Medulla oblongata (tissue), 1 donor: ENCODE results near the gene SLC22A12.
"Not testable (repeated sequence)": the region's sequence is repeated elsewhere in the genome, so short reads cannot be mapped to it uniquely, and the experiment has no call there.

Experiments used
- DNase-seq: peaks from one replicate; pipeline ENCODE4 v3.0.0-alpha.2; 2015; ENCODE audit errors: extremely low spot score

Gene SLC22A12

DNA sequence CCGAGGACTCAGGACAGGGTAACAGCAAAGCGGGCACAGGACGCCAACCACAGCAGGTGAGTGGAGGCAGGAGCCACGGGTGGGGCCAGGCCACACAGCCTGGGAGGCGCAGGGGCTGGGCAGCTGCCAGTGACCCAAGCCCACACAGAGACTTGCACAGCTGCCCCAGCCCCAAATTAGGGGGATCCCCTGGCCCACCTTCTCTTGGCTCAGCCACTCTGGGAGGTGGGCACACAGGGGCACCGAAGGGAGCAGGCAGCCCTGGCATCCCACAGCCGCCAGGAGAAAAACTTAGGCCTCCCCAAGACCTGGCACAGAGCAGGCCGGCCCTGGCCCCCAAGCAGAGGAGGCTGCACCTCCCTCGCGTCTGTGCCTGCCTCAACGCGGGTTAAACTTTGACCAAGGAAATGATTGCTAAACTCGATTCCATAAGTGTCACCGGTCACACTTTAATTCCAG lies at the start of gene SLC22A12:
Gene SLC22A12, plus strand, starts transcription at position 458 of the 459 bp plus-strand sequence. CDS start 337 bp downstream, outside the sequence.
- DNase-seq, result no peak

DNA sequence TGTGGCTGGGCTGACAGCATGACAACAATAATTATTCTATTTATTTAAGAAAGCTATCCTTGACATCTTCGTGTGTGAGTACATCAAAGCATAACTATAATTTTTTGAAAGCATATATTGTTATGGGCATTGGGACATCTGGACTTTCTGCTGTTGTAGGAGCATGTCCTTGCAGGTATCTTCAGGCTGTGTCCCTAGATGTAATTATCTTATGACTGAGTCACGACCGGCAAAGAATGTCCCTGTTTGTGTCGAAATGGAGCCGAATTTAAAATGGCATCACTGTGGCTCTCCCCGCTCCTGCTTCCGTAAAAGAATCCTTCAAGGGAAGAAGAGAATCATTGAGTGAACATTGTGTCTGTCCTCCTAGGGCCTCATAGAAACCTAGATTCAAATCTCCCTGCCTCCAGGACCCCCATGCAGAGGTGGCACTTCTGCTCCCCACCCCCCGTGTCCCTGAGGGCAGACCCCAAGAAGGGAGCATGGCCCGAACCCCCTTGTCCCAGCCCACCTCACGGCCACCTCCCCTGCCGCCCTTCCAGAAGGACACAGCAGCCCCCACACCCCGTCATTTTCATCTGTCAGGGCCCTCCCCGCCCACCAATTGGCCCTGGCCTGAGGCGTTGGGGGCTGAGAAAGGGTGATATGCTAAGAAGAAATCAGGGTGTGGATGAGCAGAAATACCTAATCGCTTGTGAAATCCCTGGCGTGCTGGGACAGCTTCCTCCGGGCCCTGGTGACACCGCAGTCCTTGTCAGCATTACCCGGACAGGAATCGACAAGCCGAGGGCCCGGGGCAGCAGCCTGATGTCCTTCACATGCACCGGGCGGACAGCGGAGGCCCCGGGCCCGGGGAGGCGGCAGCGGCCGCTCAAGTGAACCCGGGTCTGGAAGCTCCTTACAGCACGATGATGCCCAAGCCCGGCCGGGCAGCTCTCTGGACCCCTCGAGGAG lies 48.6 kb upstream of the SLC22A12 start:
- DNase-seq, result no peak

DNA sequence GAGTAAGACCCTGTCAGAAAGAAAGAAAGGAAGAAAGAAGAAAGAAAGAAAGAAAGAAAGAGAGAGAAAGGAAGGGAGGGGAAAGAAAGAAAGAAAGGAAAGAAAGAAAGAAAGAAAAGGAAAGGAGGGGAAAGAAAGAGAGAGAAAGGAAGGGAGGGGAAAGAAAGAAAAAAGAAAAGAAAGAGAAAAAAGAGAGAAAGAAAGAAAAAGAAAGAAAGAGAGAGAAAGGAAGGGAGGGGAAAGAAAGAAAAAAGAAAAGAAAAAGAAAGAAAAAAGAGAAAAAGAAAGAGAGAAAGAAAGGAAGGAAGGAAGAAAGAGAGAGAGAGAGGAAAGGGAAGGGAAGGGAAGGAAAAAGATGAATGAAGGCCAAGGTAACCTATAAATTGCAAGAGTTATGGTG lies 47.2 kb upstream of the SLC22A12 start:
- DNase-seq, result no peak

DNA sequence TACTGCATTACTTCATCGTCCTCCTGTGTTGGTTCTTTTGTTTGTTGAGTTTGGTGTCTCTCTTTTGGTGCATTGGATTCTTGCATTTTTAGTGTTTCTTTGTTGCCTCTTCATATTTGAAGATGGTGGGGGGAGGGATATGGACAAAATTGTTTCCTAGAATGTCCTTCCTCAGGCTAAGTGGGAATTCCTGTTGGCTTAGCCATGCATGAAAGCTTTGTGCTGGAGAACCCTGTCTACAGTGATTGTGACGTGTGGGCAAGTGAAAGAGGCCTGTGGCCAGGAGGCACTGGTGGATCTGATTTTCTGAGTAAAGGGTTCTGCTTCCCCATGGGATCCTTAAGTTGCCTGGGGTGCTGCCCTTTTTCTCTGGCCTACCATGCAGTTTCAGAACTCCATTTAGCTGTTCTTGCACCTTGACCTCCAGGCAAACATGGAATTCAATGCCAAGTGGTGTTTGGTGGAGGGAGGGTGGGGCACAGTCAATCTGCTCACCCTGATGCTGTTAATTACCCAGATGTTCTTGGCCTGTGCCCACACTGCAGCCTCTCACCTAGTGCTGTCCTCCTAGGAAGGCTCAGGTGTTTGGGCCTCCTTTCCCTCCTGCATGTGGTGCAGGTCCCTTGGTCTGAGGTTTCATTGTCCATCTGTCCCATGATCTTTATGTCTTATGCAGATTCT lies 46.3 kb upstream of the SLC22A12 start:
- DNase-seq, result no peak

DNA sequence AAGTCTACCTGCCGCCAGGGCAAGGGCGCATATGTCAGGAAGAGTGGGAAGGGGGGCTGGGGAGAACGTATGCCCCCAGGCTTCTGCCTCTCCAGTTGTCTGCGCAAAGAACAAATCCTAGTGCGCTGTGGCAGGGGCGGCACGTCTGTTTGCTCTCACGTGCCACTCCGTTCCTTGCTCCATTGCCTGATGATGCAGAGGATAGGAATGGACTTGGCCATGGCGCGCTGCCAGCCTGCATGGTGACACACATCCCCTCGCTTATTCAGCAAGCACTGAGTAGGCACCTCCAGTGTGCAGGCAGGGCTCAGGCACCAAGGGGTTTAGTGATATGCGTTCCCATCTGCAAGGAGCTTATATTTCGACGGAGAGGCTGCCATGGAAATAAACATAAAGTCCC lies 45.4 kb upstream of the SLC22A12 start:
- DNase-seq, result no peak

DNA sequence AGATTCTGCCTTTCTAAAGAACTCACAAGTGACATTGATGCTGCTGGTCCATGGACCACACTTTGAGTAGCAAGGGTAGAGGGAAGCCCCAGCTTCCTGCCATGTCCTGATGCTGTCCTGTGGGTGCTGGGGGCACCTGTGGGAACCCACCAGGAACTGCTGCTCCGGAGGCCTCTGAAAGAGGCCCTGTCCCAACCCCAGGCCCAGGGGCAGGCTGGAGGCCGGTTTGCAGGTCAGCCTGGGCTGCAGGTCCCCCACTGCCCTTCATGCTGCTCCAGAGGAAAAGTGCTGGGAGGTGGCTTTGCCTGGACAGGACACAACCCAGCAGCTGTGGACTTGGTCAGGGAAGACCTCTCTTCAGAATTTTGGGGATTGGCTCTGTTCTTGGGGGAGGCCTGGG lies 44.8 kb upstream of the SLC22A12 start:
- no peak for DNase-seq

DNA sequence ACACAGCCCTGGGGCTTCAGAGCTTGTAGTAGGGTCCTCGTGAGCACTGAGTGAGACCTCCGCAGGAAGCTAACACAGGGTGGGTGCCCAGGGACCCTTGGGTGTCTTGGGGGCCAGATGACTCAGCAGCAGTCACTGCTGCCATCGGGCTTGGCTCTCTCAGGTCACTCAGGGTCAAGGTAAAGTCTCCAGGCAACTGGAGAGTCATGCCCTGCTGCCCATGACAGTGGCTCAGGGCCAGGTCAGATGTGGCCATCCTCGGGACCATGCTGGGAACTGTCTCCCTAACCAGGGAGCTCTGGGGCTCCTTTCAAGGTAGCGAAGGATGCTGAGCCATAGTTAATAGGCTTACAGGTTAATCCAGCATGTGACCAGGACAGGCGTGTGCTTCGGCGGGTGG lies 44.4 kb upstream of the SLC22A12 start:
- DNase-seq, result no peak

DNA sequence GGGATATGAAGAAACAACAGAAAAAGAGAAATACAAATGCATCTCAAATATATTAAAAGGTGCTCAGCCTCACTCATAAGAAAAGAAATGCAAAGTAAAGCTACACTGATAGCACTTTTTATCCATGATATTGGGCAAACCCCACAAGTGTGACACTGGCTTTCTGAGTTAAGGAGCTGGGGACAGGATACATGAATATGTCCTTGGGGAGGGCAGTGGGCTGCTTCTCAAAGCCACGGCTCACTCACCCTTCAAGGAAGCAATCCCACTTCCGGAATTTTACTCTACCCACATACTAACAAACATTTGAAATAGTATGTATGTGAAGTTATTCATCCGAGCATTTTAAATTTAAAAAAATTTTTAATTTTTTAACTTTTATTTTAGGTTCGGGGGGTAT lies 41.1 kb upstream of the SLC22A12 start:
- DNase-seq, result no peak

DNA sequence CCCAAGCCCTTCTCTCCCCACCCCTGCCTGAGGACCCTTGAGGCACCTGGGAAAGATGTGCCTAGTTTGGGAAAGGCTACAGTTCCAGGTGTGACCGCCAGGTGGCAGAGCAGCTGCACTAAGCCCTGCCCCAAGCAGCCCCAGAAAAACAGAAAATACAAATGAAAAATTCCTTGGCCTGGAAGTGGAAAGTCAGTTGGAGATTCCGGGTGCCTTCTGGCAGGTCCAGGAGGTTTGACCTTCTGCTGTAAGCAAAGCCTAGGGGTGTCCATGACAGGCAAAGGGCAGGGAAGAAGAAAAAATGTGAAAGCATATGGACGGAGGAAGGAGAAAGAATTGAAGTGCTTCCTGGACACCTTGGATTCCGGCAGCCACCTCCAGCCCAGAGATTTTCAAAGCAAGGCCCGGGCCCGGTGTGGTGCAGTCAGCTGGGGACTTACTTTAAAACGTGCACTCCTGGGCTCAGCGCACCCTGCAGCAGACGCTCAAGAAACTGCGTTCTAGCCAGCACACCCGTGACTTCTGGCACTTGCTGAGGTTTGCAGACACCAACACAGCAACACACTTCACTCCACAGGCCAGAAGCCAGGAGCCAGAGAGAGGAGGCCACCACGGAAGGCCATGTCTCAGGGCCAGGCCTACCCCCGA lies 37.3 kb upstream of the SLC22A12 start:
- DNase-seq, result peak; percentile 73

DNA sequence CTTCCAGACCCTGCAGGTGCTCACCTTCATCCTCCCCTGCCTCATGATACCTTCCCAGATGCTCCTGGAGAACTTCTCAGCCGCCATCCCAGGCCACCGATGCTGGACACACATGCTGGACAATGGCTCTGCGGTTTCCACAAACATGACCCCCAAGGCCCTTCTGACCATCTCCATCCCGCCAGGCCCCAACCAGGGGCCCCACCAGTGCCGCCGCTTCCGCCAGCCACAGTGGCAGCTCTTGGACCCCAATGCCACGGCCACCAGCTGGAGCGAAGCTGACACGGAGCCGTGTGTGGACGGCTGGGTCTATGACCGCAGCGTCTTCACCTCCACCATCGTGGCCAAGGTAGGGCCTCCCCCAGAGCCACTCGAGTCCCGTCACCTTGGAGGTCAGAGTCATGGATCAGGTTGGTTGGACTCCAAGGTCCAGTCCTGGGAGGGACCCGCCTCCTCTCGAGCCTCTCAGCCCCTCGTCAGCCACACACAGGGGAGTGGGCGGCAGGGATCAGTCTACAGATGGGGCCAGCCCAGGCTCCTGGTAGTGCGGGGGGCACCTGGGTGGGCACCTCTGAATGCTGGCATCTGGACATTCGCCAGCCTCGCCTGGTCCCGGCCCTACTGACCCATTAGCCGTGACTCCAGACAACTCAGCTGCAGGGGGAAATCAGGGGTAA lies 34.8 kb upstream of the SLC22A12 start:
- no peak for DNase-seq

DNA sequence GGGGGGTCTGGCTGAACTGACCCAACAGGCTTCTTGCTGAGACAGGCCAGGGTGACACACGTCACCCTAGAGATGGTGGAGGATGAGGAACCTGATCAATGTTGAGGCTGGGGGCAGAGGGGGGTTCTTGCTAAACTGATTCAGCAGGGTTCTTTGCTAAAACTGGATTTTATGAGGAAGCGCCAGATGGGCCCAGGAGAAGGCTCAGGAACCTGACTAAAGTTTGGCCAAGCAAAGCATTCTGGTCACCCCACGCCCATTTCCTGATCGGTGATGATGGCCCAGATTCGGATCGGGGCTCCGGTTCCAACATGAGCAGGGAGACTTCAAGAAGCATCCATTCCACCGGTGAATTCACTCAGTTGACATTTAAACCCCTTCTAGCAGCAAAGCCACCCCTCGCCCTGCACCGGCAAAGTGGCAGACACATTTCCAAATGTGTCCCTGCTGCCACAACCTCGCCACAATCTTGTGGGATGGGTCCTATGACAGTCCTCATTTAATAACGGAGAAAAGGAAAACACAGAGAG lies 34.2 kb upstream of the SLC22A12 start:
- no peak for DNase-seq

DNA sequence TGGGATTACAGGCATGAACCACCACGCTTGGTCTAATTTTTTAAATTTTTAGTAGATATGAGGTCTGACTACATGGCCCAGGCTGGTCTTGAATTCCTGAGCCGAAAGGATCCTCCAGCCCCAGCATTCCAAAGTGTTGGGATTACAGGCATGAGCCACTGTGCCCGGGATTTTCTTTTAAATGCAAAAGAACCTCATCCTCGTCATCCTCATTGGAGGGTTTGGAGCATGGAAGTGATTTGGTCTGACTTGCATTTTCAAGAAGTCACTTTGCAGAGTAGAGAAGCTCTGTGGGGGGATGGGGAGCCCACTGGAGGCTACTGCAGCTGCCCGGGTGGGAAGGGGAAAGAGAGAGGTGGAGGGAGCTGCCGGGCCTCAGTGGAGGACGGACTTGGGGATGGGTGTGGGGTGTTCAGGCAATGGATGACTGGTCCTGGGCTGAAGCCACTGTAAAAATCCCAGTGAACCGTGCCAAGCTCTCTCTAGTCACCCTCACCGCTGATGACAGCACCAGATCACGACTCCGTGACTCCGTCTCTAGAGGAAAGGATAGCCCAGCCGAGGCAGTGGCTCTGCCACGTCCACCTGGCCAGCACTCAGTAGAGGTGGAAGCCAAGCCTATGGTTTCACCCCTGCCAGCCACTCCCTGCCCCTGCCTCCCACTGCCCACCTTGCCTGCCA lies 32.8 kb upstream of the SLC22A12 start:
- no peak for DNase-seq

DNA sequence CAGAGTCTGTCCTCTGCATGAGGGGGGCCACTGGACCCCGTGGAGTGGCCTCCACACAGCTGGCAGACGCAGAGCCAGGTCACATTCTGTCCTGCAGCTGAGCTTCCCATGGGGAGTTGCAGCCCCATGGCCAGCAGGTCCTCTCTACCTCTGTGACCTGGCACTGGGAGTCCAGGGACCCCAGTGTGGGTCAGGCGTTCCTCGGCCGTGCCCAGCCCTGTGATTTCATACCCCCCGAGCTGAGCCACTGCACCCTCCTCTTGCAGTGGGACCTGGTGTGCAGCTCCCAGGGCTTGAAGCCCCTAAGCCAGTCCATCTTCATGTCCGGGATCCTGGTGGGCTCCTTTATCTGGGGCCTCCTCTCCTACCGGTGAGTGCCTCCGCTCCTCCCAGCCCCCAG lies 32.2 kb upstream of the SLC22A12 start:
- no peak for DNase-seq

DNA sequence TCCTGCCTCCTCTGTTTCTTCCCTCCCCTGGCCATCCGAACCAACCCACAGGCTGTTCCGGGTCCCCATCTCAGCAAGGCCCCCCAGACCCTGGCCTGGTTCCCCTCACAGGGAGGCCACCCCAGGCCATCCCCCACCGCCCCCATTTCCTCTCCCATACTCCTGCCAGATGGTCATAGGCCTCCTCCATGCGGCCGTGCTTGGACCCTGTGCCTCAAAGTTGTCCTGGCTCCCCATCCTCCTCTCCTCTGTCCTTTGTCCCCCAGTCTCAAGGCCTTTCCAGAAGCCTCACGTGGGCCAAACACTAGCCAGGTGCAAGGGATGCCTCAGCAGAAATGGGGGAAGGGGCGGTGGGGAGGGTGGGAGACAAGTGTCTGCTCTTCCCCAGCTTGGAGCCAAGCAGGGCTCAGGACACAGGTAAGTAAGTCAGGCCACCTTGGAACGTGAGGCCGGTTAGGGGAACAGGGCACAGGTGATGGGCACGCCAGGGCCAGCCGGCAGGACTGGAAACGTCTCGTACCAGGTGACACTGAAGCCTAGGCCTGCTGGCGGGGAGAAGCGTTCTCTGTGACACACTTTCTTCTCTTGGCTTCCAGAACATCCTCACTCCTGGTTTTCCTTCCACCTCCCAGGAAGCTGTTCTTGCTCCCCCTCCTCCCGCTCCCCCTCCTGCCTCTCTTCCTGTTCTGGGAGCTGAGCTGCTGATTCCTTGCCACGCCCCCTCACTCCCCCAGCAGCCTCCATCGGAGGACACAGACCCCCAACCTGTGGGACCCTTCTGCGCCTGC lies 31.5 kb upstream of the SLC22A12 start:
- DNase-seq, result no peak

DNA sequence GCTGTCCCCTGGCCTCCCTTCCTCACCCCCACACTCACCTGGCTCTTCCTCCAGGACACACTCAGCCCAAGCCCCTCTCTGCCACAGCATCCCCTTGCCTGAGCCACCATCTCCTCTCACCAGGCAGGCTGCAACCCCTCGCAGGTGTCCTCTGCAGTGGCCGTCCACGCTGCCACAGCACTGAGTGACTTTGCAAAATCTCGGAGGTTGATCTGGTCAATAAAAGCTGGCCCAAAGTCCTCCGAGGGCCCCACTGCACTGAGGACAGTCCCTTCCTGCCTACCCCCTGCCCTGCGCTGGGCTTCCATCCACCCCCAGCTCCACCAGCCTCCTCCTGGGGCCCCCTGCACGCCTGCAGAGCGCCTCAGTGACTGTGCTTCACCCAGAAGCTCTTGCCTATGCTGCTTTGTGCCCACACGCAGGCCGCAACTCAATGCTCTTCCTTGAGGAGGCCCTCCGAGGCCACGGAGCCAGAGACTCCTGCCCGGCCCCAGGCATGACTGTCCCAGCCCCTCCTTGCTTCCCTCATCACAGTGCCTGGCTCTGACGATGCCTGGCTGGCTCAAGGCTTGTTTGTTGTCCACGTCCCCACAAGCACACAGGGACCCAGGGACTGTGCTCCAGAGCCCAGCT lies 30.8 kb upstream of the SLC22A12 start:
- no peak for DNase-seq

DNA sequence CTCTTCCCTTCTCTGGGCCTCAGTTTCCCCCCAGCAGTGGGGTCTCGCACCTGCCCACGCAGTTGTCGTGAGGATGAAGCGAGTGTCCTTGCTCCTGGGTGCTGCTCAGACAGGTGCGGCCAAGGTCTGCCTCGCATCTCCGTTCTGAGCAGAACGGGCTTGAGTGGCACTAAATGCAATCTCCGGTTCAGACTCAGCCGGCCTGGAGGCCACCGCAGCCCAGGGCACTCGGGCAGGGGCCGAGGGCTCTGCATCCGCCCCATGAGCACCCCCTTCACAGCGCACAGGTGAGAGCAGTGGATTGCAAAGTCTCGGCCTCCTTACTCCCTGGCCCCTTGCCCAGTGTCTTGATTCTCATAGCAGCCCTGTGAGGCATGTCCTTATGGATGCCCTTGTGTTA lies 30.1 kb upstream of the SLC22A12 start:
- no peak for DNase-seq

DNA sequence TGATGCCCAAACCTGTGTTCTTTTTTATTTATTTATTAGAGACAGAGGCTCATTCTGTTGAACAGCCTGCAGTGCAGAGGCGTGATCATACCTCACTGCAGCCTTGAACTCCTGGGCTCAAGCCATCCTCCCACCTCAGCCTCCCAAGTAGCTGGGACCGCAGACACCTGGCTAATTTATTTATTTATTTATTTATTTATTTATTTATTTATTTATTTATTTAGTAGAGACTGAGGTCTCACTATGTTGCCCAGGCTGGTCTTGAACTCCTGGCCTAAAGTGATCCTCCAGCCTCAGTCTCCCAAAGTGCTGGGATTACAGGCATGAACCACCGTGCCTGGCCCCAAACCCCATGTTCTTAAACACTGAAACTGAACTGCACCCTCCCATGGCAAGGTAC lies 29.6 kb upstream of the SLC22A12 start:
- not testable (repeated sequence) for DNase-seq

DNA sequence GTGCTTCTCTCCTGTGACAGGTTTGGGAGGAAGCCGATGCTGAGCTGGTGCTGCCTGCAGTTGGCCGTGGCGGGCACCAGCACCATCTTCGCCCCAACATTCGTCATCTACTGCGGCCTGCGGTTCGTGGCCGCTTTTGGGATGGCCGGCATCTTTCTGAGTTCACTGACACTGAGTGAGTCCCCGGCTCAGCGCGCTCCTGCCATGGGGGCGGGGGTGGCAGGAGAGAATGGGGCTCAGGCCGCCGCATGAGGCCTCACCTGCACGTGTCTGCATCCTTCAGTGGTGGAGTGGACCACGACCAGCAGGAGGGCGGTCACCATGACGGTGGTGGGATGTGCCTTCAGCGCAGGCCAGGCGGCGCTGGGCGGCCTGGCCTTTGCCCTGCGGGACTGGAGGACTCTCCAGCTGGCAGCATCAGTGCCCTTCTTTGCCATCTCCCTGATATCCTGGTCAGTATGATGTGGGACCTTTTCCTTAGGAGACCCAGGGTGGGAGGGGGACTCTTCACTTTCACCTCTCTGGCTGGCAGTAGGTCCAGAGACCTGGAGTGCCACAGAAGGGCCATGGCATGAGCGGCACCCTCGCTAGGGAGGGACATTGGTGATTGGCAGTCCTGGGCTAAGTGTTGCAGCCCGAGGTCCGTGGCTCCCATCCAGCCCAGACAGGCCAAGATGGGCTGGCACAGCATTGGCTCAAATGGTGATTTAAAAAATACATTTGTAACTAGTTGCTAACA lies 28.9 kb upstream of the SLC22A12 start:
- no peak for DNase-seq
